HTERT RPE-1 (cell line): Measurements from ENCODE around the gene SLC35F5.
"Not testable (repeated sequence)": the region's sequence is repeated elsewhere in the genome, so short reads cannot be mapped to it uniquely, and the experiment has no call there.

Source experiments
- in situ Hi-C: fragments of 300-500 bp; cut with MboI; formaldehyde crosslinking; loops from 4 replicates; pipeline ENCODE4 v1.14.3; 2020; ENCODE audit warnings: low sequenced_read_pairs

SLC35F5 gene

DNA sequence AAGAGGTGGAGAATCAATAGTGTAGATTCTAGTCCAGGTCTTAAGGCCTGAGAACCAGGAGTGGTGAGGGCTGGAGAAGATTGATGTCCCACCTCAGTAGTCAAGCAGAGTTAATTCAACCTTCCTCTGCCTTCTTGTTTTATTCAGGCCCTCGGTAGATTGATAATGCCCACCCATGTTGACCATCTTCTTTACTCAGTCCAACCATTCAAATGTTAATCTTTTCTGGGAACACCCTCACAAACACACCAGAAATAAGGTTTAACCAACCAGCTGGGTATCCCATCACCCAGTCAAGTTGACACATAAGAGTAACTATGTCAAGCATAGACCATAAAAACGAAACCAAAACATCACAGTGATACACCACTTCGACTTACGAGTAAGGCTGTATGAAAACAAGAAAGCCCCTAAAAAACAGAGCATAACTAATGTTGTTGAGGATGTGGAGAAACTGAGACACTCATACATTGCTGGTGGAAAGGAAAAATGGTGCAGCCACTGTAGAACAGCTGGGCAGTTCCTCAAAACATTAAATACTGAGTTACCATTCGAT, 57.5 kb downstream of the SLC35F5 start:
- in situ Hi-C loops = no loop called here

DNA sequence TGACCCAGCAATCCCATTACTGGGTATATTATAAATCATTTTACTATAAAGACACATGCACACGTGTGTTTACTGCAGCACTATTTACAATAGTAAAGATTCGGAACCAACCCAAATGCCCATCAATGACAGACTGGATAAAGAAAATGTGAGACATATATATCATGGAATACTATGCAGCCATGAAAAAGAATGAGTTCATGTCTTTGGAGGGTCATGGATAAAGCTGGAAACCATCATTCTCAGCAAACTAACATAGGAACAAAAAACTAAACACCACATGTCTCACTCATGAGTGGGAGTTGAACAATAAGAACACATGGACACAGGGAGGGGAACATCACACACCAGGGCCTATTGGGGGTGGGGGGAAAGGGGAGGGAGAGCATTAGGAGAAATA, 58.2 kb downstream of the SLC35F5 start:
- in situ Hi-C loops = not testable (repeated sequence)

DNA sequence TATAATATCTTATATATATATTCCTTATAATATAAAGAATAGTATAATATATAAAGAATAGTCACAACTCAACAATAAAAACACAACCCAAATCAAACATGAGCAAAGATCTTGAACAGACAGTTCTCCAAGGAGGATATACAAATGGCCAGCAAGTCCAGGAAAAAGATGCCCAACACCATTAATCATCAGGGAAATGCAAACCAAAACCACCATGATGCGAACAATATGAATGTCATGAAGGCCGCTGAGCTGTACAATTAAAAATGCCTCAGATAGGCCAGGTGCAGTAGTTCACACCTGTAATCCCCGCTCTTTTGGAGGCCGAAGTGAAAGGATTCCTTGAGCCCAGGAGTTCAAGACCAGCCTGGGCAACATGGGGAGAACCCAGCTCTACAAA, 58.9 kb downstream of the SLC35F5 start:
- in situ Hi-C loops = no loop called here

DNA sequence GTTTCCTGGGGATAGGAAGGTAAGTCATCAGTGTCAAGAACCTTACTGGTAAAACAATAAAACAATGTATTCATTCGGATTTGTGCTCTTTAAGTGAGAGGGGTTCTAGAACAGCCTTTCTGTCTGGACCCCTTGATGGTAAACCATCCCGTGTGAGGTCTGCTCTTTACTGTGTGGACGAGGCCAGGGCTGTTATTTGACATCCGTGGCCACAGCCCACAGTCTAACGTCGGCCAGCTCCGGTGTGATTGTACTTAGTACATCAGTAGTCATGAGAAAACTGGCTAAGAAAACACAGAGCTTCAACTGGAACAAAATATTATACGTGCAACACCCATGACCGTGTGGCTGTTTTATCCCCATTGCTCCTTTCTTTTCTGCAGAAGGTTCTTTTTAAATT, 62.0 kb downstream of the SLC35F5 start:
- in situ Hi-C loops = no loop called here

DNA sequence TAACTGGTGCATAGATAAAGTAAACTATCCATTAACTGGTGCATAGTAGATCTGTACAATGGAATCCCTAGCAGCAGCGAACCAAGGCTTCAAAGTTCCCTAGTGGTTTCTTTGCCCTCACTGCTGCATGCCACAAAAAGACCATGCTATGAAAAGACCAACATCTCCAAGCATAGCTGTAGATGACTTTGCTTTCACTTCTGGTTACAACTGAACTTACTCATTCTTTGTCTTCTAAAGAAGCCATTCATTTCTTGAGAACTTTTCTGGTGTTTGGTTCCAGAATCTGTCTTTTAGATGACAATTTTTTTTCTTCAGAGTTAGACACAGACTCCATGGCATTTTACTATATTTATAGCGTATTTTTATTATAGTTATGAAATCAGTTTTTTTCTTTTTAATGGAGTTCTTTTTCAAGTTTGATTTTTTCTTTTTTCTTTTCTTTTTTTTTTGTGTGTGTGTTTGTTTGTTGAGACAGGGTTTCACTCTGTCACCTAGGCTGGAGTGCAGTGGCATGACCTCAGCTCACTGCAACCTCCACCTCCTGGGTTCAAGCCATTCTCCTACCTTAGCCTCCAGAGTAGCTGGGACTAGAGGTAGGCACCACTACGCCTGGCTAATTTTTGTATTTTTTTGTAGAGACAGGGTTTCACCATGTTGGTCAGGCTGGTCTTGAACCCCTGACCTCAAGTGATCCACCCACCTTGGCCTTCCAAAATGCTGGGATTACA, 63.6 kb downstream of the SLC35F5 start:
- in situ Hi-C loops = no loop called here

DNA sequence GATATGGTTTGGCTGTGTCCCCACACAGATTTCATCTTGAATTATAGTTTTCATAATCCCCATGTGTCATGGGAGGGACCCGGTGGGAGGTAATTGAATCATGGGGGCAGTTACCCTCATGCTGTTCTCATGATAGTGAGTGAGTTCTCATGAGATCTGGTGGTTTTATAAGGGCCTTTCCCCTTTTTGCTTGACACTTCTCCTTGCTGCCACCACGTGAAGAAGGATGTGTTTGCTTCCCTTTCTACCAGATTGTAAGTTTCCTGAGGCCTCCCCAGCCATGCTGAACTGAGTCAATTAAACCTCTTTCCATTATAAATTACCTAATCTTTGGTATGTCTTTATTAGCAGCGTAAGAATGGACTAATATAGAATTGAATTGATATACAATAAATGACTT, 65.6 kb downstream of the SLC35F5 start:
- in situ Hi-C loops = not testable (repeated sequence)

DNA sequence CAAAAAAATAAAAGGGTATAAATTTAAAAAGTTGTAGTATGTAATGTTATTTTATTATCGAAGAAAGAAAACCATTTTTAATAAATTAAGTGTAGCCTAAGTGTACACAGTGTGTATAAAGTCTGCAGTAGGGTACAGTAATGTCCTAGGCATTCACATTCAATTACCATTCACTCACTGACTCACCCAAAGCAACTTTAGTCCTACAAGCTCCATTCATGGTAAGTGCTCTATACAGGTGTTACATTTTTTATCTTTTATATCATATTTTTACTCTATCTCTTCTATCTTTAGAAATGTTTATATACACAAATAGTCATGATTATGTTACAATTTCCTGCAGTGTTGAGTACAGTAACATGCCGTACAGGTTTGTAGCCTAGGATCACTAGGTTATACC, 69.9 kb downstream of the SLC35F5 start:
- in situ Hi-C loops = no loop called here

DNA sequence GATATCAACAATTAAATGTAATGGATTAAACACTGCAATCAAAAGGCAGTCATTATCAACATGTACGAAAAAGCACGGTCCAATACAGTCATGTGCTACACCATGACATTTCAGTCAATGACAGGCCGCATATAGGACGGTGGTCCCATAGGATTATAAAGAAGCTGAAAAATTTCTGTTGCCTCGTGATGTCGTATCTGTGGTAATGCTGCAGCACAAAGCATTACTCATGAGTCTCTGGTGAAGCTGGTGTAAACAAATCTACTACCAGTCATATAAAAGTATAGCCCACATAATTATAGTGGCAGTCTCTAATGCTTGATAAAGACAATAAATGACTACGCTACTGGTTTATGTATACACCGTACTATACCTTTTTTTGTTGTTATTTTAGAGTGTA, 71.0 kb downstream of the SLC35F5 start:
- in situ Hi-C loops = no loop called here

DNA sequence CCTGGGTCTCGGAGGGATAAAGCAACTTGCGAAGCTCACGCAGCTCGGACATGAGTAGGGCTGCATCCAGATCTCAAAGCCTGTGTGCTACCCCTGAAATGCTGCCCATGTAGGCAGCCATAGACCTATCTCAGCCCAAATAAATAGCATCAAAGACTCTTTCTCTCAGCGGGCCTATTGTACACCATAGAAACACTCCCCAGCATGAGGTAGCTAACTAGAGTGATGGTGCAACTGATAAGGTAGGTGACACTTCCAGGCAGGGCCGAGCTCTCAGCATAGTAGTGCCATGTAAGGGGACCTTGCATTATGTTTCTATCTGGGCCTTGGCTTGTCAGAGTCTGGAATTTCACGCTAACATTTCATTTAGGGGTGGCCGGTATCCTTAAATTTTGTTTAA, 77.0 kb downstream of the SLC35F5 start:
- in situ Hi-C loops = no loop called here

DNA sequence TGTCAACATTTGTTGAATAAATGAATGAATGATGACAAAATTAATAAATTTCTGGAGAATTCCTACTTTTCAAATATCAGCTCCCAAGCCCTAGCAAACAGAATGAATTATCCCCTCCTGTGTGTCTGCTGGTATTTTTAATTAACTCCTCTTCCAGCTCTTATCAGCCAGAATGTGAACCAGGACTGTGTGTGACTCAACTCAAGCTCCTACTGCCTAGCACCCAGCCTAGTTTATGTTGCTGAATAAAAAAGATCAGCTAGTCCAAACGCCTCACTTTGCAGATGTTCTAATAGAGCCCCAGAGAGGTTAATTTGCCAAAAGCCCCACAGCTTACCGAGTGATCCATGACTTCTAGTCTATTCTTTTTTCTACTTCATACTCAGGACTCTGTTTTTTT, 79.1 kb downstream of the SLC35F5 start:
- in situ Hi-C loops = no loop called here

DNA sequence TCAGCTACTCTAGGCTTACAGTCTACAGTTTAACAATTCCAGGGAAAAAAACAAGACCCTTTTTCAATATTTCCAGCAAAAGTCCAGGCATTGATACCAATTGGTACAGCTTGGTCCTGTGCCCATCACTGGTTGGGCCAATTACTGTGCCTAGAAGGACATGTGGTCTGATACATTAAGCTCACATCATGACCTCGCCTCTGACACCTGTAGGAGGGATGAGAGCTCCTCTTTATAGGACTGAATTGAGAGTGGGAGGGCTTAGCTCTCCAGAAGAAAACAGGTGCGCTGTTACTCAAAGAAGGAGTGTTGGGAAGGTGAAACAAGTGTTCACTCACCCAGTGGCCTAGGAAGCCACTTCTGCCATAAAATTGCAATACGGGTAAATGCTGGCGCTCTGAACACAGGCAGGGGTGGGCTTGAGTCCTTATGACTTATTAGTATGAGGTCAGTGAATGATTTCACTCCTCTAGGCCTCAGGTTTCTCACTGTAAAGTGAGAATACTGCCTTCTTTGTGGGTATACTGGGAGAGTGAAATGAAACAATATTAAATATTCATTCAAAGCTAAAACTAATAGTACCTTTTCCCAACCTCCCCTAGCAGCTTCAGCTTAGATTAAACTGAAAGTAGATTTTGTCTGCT, 79.7 kb downstream of the SLC35F5 start:
- in situ Hi-C loops = no loop called here

DNA sequence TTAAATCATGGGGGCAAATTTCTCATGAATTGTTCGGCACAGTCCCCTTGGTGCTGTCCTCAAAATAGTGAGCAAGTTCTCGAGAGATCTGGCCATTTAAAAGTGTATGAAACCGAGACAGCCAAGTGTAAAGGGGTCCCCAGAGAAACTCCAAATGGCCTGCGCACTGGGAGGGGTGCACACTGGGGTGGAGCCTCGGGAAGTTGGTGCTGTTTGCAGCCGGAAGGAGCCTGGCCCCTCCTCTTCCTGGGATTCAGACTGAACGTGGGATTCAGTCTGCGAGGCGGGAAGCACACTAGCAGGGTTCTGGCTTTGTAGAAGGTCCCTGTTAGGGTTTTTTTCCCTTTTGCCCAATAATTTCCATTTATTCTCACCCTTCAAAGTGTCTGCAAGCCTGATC, 80.6 kb downstream of the SLC35F5 start:
- in situ Hi-C loops = no loop called here

DNA sequence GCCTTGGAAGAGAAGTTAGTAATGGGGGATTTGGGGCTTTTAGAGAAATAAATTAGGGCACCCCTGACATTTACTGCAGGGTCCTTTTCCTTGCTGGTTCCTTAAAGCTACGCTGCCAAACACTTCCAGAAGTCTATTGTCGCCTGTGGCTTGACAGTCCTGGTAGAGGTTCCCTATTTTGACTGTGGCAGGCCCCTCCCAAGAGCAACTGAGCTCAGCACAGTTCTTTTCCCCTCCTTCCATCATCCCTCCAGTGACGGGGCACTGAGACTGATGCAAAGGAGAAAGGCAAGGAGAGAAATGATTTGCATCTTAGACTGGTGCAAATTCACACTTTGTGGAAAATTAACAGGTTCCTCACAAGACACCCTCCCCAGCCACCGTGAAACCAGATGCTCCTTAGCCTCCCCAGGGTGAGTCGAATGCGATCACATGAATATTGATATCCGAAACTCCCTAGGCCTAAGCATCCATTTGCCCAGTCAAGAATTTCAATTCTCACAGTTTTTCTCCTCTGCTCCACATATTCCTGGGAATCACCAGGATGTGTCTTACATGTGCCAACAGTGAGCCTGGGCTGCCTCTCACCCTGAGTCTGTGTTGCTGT, 84.0 kb downstream of the SLC35F5 start:
- in situ Hi-C loops = no loop called here

DNA sequence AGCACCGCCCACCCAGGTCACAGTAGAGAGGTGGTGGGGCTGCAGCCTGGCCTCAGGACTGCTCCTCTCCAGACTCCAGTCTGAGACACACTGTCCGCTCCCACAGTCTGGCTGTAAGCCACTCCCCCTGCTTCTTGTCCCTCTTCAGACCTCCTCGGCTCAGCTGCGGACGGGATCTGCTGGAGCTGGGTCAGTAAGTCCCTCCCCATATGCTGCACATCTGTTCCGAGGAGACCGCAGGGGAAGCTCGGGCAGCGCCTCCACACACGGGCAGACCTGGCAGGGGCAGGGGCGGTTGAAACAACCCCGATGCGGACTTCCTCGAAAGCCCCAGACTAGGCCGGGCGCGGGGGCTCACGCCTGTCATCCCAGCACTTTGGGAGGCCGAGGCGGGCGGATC, 87.4 kb downstream of the SLC35F5 start:
- in situ Hi-C loops = not testable (repeated sequence)

DNA sequence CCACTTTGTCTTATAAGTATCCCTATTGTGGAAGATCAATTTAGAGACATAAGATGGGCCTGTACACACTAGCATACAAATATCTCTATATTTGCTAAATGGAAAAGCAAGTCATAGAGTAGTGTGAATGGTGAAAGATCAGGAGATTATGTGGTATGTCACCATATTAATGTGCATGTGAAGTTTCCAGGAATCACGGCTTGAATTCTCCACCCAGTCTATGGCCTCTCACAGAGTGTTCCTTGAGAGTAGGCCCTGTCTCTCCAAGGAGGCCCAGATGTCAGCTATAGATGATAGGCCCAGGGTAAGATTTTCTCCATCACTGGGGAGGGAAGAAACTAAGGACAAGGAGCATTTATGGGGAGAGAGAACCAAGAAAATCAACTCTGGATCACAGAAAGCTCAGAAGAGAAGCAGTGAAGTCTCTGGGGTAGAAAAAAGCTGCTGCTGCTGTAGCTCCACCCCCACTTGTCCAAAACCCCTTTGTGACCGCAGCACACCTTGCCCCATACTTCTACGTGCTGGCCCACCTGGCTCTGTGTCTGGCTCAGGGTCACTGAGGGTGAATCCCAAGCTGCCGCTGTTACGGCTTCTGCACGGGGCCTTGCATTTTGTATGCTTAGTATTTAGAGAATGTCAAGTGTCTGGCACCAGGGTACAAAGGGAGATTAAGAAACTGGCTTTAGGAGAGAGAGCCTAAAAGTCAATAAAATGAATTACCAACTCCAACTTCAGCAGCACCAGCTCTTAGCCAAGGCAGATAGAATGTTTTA, 91.5 kb downstream of the SLC35F5 start:
- in situ Hi-C loops = not testable (repeated sequence)

DNA sequence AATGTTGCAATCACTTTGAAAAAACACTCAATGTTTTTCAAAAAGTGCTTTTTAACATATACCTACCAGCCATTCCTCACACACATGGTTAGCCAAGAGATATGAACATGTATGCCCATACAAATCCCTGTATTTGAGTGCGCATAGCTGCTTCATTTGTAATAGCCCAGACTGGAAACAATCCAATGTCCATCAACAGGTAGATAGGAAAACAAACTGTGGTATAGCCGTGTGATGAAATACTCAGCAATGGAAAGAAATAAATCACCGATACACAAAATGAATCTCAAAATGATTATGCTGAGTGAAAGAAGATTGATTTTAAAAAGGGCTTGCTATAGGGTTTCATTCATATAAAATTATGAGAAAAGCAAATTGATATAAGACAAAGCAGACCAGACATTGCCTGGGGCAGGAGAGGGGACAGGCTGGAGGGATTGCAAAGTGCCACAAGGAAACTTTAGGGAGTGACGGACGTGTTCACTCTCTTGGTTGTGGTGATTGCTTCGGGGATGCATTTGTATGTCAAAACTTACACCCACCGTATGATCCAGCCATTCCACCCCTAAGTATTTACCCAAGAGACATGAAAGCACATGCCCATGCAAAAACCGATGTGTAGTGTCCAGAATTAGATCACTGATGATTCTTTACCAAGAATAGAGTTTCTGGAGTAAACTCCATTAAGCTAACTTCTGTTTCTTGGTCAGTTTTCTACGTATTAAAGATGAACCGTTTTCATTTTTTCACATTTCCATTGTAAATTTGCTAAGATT, 93.0 kb downstream of the SLC35F5 start:
- in situ Hi-C loops = not testable (repeated sequence)
